HG03139 (cell line): ENCODE results near the gene CBR1.
A peak's percentile ranks its signal among the peaks of the same experiment; 100 is the strongest.

Experiments
- ATAC-seq: cut with Tn5 transposase; IDR thresholded peaks from one replicate; pipeline ENCODE4 v1.9.1; 2021; ENCODE audit not compliant: unreplicated experiment

The CBR1 gene

GRCh38 chr21:36069713-36070583, at the start of gene CBR1:
Gene CBR1, plus strand, starts transcription at chr21:36070024. Its CDS starts 92 bp downstream, at chr21:36070116.
- ATAC-seq: peak; percentile 93

- ATAC-seq: no peak
These were observed 48.5 kb upstream of the CBR1 start for GRCh38 chr21:36021251-36021837.

- no peak for ATAC-seq
These were observed 47.3 kb upstream of the CBR1 start for GRCh38 chr21:36022427-36023091.

- no peak for ATAC-seq
These were observed 46.7 kb upstream of the CBR1 start for GRCh38 chr21:36023092-36023480.

- ATAC-seq: no peak
These were observed 45.0 kb upstream of the CBR1 start for GRCh38 chr21:36024782-36025181.

- ATAC-seq: no peak
These were observed 42.5 kb upstream of the CBR1 start for GRCh38 chr21:36027347-36027746.

GRCh38 chr21:36028127-36029069, 41.4 kb upstream of the CBR1 start:
- no peak for ATAC-seq

- ATAC-seq: no peak
These were observed 40.5 kb upstream of the CBR1 start for GRCh38 chr21:36029309-36029708.

GRCh38 chr21:36030581-36031189, 39.1 kb upstream of the CBR1 start:
- no peak for ATAC-seq

- no peak for ATAC-seq
These were observed 37.0 kb upstream of the CBR1 start for GRCh38 chr21:36032647-36033406.

- no peak for ATAC-seq
These were observed 35.5 kb upstream of the CBR1 start for GRCh38 chr21:36034211-36034913.

- ATAC-seq: no peak
These were observed 34.4 kb upstream of the CBR1 start for GRCh38 chr21:36035381-36035791.

- no peak for ATAC-seq
These were observed 30.9 kb upstream of the CBR1 start for GRCh38 chr21:36038701-36039497.

- ATAC-seq: no peak
These were observed 30.0 kb upstream of the CBR1 start for GRCh38 chr21:36039861-36040260.

GRCh38 chr21:36040389-36040788, 29.4 kb upstream of the CBR1 start:
- ATAC-seq: no peak

- no peak for ATAC-seq
These were observed 27.9 kb upstream of the CBR1 start for GRCh38 chr21:36041910-36042309.

- ATAC-seq: no peak
These were observed 25.8 kb upstream of the CBR1 start for GRCh38 chr21:36044056-36044455.

- no peak for ATAC-seq
These were observed 23.8 kb upstream of the CBR1 start for GRCh38 chr21:36045993-36046392.
